CD4-positive, alpha-beta T cell treated with Interleukin-10 for 1 hour (primary cell): ENCODE data around the gene CD244.
"Not testable (repeated sequence)": the region's sequence is repeated elsewhere in the genome, so short reads cannot be mapped to it uniquely, and the experiment has no call there.

Source experiments
- DNase-seq: peaks from one replicate; pipeline ENCODE4 v3.0.0-alpha.2; 2020

CD244 gene

GRCh38 chr1:160877221-160877620 is 14.5 kb upstream of the CD244 start:
- DNase-seq = peak; percentile 64

- DNase-seq = no peak
Observed at GRCh38 chr1:160876311-160876710, 13.6 kb upstream of the CD244 start.

- not testable (repeated sequence) for DNase-seq
Observed at GRCh38 chr1:160875591-160875990, 12.9 kb upstream of the CD244 start.

- no peak for DNase-seq
Observed at GRCh38 chr1:160874935-160875334, 12.2 kb upstream of the CD244 start.

- DNase-seq = no peak
Observed at GRCh38 chr1:160868141-160868540, 5.5 kb upstream of the CD244 start.

GRCh38 chr1:160867651-160868050 is 5.0 kb upstream of the CD244 start:
- DNase-seq = not testable (repeated sequence)

- DNase-seq = no peak
Observed at GRCh38 chr1:160866695-160867260, 4.1 kb upstream of the CD244 start.

GRCh38 chr1:160866001-160866694 is 3.5 kb upstream of the CD244 start:
- no peak for DNase-seq

GRCh38 chr1:160865337-160865736 is 2.6 kb upstream of the CD244 start:
- no peak for DNase-seq

GRCh38 chr1:160864173-160864572 is 1.5 kb upstream of the CD244 start:
- no peak for DNase-seq

GRCh38 chr1:160863774-160864131 is 1.1 kb upstream of the CD244 start:
- no peak for DNase-seq

- DNase-seq = no peak
Observed at GRCh38 chr1:160863061-160863773, 530 bp upstream of the CD244 start.

GRCh38 chr1:160860840-160861505 is 1.7 kb downstream of the CD244 start:
- DNase-seq = no peak

GRCh38 chr1:160859166-160859565 is 3.5 kb downstream of the CD244 start:
- no peak for DNase-seq

- no peak for DNase-seq
Observed at GRCh38 chr1:160858507-160858906, 4.2 kb downstream of the CD244 start.

- no peak for DNase-seq
Observed at GRCh38 chr1:160858097-160858496, 4.6 kb downstream of the CD244 start.

- peak; percentile 30 for DNase-seq
Observed at GRCh38 chr1:160855181-160855981, 7.3 kb downstream of the CD244 start.

- no peak for DNase-seq
Observed at GRCh38 chr1:160853754-160854153, 8.9 kb downstream of the CD244 start.

GRCh38 chr1:160853014-160853413 is 9.7 kb downstream of the CD244 start:
- DNase-seq = no peak

GRCh38 chr1:160850993-160851392 is 11.7 kb downstream of the CD244 start:
- DNase-seq = no peak

GRCh38 chr1:160850541-160850940 is 12.1 kb downstream of the CD244 start:
- no peak for DNase-seq

- no peak for DNase-seq
Observed at GRCh38 chr1:160846281-160846680, 16.4 kb downstream of the CD244 start.
